NCI-H2107 treated with DMSO at 0.1 percent for 48 hours (cell line): ENCODE results near the gene CDK11B.
"Not testable (repeated sequence)": the region's sequence is repeated elsewhere in the genome, so short reads cannot be mapped to it uniquely, and the experiment has no call there.

ENCODE experiments used
- DNase-seq: peaks from one replicate; lab custom pipeline; 2025; ENCODE audit not compliant: unreplicated experiment; lab: John Stamatoyannopoulos, UW

CDK11B gene

DNA sequence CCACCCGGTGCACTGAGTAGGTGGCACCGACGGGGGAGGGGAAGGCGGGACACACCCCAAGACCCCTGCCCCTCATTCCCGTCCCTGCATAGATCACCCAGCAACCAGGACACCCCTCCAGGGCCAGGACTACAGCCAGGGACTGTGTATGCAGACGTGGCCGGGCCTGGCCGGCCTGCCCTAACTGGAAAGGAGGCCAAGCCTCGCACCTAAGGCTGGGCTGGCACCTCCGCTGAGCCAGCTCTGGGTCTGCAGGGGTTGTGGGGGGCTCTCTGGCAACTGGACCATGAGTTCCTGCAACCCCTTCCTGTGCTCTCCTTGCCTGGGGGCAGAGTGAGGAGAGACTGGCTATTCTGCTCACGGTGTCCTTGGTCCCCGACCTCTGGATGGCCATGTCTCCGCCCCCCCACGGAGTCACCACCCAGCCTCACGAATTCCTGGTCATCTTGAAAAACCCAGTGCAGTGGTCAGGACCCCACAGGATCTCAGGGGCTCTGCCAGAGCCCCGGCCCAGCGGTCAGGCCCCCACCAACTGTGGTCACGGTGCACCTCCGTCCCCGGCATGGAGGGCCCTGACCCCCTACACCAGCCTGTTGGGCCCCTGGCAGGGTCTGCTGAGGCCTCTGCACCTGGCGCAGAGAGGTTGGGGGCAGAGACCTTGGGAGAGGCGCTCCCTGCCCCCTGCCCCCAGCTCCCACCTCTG, 57.8 kb downstream of the CDK11B start:
- no peak for DNase-seq

DNA sequence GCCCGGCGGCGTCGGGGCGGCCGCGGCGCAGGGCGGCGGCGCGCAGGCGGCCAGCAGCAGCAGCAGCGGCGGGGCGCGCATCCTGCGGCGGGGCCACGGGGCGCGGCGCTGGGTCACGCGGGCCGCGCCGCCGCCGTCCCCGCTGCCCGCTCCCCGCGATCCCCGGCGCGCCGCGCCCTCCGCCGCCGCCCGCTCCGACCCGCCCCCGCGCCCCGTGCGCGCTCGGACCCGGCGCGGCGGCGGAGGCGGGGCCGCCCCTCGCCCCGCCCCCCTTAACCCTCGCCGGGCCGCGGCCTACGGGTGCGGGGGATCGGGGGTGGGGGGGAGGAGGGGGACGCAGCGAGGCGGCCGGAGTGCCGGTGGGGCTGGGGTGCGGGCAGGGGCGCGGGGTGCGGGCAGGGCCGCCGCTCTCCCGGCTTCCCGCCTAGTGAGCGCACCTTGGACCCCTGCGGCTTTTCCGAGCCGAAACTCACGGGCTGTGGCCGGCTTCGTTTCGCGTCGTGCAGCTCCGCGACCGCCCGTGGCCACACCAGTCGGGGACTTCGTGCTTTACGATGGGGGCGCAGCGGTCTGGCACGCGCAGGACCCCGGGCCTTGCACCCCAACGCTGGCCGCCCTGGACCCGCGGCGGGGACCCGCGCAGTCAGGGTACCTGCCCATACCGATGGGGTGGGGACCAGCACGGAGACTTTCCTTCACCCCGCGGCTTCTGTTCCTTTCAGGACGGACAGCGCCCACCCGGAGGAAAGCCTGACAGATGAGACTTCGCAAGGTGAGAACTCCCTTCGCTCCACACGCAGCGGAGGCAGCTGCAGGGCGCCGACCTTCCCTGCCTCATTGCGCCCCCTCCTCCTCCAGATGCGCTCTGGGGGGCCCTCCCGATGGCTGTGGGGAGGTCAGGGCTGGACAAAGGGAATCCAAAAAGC, 58.6 kb downstream of the CDK11B start, which contains the start of gene FNDC10:
FNDC10 (minus strand) TSS at position 201 of the 926 bp plus-strand sequence; CDS start at position 81, 120 bp downstream.
- DNase-seq: no peak

DNA sequence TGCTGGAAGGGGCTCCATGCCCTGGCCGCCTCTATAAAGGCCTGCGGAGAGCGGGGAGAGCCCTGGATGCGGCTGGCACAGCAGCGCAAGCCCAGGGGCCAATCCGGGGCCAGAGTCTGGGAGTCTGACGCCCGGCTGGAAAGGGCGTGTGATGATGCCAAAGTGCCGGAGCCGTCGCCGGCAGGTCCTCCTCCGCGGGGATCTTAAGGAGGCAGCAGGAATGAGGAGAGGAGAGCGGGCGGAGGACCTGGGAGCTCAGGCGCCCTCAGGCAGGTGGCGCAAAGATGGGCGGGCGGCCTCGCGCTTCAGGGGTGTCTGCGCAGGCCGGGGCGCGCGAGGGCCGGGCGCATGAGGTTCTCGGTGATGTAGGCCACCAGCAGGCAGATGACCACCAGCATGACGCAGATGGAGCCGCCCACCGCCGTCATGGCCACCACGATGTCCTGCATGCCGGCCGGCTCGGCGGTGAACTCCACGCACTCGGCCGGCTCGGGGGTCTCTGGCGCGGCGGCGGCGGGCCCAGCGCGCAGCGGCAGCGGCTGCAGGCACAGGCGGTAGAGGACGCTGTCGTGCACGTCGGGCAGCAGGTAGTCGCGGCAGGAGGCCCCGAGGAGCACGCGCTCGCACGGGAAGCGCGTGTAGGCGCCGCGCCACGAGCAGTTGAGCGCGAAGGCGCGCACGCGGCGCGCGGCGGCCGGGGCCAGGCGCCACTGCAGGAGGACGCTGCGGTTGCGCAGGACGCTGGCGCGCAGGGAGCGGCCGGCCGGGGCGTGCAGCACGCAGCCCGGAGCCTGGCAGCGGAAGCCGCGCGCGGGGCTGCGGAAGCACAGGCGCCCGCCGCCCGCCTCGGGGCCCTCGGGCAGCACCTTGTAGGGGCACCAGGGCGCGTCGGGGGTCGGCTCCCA, 59.5 kb downstream of the CDK11B start:
- DNase-seq: no peak

DNA sequence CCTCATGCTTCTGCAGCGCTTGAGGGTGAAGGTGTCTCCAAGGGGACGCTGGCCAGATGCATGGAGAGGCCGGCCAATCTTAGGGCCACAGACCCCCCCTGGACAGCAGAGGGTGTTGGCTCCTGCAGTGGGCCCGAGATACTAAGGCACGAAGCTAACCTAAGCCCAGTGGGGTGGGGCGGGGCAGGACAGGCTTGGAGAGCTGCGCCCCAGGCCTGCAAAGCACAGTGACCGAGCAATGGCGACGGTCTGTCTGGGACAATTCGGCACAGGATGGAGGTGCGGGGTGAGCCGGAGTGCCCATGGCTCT, 60.1 kb downstream of the CDK11B start:
- DNase-seq: no peak

DNA sequence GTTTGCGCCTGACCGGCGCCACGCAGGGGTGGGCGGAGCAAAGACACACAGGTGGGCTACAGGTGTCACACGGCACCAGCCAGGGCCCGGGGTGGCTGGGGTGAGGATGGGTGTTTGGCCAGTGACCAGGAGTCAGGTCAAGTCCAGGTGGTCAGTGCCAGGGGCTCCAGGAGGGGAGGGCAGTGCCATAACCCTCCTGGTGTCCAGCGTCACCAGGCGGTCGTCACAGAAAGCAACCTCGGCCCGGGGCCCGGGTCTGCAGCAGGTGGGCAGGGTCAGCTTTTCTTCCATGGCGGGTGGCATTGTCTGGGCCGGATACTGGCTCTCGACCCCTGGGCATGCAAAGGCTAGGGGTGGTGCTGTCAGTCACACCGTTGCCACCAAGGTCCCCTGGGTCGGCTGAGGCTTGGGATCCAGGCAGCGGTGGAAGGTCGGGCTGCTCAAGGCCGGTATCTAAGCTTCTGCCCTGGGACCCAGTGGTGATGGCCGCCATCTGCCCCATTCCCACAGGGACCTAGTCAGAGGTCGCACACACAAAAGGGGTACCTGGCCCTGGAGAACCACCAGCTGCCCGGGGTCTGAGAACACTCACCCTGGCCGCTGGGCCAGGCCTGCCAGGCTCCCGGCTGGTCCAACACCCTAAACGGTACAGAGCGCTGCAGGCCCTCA, 60.6 kb downstream of the CDK11B start:
- DNase-seq: no peak

DNA sequence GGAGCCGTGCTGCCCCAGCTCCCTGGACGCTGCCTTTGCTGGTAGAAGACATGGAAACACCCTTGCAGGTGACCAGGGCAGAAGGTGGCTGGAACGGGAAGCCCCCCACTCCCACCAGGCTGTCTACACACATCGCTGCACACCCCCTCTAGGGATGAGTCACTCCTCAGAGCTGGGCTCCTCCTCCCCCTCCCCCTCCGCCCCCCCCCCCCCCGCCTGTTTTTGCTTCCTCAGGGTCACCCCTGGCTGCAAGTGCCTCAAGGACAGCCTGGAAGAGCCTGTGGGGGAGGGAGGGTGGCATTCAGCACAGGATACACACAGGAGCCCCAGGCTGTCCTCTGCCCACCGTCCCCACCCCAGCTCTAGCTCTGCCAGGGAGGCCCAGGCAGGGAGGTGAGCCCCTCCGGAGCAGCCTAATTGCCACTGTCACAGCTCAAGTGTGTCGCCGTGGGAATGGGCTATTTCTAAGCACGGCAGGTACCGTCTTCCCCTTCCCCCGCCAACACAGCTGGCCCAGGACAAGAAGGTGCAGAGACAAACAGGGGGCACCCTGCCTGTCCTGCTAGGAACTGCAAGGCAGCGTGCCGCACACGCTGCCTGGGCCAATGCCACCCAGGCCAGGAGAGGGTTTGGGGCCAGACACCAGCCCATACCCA, 61.4 kb downstream of the CDK11B start:
- no peak for DNase-seq

DNA sequence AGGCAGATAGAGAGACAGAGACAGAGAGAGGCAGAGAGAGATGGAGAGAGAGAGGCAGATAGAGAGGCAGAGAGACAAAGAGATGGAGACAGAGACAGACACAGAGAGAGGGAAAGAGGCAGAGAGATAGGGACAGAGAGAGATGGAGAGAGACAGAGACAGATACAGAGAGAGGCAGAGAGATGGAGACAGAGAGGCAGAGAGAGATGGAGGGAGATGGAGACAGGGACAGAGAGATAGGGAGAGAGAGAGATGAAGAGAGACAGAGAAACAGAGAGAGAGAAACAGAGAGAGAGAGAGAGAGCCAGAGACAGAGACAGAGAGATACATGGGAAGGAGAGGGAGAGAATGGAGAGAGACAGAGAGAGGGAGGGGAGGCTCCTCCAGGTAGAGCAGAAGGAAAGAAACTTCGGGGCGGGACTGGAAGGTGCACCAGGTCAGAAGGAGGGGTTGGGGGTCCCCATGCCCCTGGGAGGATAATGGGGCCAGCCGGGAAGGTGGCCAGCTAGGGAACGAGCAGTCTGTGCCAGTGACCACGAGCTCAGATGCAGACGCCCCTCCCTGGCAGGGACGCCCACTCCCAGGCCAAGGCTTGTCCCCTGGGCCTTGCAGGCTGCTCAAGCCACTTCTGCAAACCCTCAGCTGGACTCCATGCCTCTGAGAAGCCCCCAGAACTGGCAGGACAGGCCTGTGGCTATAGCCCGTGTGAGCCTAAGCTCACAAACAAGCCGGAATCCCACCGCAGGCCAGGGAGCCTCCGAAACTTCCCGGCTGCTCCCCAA, 62.1 kb downstream of the CDK11B start:
- DNase-seq: no peak

DNA sequence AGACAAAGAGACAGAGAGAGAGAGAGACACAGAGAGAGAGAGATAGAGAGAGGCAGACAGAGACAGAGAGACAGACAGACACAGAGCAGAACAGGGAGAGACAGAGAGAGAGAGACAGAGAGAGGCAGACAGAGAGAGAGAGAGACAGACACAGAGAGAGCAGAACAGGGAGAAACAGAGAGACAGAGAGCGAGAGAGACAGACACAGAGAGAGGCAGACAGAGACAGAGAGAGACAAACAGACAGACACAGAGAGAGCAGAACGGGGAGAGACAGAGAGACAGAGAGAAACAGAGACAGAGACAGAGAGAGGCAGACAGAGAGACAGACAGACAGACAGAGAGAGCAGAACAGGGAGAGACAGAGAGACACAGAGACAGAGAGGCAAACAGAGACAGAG, 63.5 kb downstream of the CDK11B start:
- DNase-seq: not testable (repeated sequence)

DNA sequence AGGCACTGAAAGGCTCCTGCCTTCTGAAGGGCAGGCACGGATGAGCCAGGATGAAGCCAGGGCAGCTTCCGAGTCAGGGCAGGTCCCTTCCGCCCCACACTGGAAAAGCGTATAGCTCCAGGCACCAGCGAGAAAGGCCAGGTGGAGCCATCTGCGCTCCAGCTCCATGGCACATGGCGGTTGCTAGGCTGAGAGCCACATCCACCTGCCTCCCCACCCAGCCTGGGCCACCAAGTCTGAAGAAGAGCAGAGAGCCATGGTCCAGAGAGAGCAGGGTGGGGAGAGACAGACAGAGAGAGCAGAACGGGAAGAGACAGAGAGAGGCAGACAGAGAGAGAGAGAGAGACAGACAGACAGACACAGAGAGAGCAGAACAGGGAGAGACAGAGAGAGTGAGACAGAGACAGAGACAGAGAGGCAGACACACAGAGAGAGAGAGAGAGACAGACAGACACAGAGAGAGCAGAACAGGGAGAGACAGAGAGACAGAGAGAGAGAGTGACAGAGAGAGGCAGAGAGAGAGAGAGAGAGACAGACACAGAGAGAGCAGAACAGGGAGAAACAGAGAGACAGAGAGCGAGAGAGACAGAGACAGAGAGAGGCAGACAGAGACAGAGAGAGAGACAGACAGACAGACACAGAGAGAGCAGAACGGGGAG, 64.1 kb downstream of the CDK11B start:
- no peak for DNase-seq

DNA sequence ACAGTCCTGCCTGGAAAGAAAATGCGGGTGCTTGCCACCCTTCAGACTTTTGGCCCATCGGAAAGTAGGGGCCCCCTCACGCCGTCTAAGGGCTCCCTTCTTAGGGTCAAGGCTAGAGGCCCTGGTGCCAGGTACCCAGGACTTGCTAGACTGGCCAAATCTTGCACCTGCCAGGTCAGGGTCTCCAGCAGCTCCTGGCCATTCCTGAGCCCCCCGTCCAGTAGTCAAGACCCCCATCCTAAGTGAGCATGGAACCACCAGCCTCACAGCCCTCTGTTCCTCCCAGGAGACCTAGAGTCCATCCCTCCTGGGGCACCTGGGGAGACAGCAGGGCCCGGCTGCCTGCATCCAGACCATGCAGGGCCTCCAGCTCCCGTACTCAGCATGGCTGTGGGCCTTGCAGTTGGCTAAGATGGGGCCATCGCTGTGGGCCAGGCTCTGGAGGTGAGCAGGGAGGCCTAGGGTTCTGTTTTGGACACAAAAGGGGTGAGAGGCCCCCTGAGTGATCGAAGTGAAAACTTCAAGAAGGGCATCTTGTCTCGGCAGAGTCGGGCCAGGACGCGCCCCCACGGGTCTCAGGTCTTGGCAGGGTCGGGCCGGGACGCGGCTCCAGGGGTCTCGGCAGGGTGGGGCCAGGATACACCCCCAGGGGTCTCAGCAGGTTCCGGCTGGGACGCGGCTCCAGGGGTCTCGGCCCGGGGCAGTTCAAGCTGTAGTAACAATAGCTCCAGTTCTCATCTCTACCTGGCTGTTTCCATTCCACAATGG, 64.8 kb downstream of the CDK11B start:
- no peak for DNase-seq

DNA sequence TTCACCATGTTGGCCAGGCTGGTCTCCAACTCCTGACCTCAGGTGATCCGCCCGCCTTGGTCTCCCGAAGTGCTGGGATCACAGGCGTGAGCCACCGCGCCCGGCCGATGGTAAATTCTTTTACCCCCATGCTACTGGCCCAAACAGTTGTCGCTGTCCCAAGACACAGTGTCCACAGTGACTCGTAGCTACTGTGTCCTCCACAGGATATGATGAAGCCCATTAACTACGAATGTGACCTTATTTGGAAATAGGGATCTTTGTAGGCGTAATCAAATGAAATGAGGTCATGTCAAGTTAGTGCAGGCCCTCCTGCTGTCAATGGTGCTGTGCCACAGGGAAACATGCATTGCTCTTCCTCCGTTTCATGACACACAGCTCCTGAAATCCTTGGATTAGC, 67.4 kb downstream of the CDK11B start:
- no peak for DNase-seq
